GM13976 (cell line): Measurements from ENCODE around the gene SAA4.
A peak's percentile ranks its signal among the peaks of the same experiment; 100 is the strongest.

ENCODE experiments used
- DNase-seq: peaks from one replicate; pipeline ENCODE4 v3.0.0; 2012; ENCODE audit warnings: low spot score
- CTCF ChIP-seq: IDR thresholded peaks from 2 replicates; pipeline ENCODE4 v1.5.1; 2012; ENCODE audit warnings: borderline replicate concordance, mild to moderate bottlenecking; ENCODE audit not compliant: insufficient read depth; ENCODE audit errors: extremely low read depth, missing control alignments, control extremely low read depth
- in situ Hi-C: fragments of 300-500 bp; cut with MboI; formaldehyde crosslinking; loops from one replicate; pipeline ENCODE4 v1.12.0; 2022; ENCODE audit warnings: low sequenced_read_pairs, mixed read lengths, inconsistent platforms; ENCODE audit not compliant: unreplicated experiment

SAA4 gene

GRCh38 chr11:18236664-18237356, at the start of gene SAA4:
SAA4 (minus strand) TSS chr11:18236802; CDS start chr11:18235926, 876 bp downstream.
- DNase-seq, result no peak
- TF ChIP-seq CTCF, result no peak
- in situ Hi-C loops, result loop anchor here (25.0 kb wide), 1 partner anchor 500 kb away; the partner anchor contains the start of gene IGSF22

- TF ChIP-seq CTCF, result no peak
- in situ Hi-C loops, result no loop called here
- DNase-seq, result no peak
These were observed 49.2 kb upstream of the SAA4 start for GRCh38 chr11:18285841-18286240.

- in situ Hi-C loops, result no loop called here
- DNase-seq, result no peak
- TF ChIP-seq CTCF, result no peak
These were observed 46.0 kb upstream of the SAA4 start for GRCh38 chr11:18282626-18283025.

GRCh38 chr11:18280438-18281045, 43.9 kb upstream of the SAA4 start:
- in situ Hi-C loops, result no loop called here
- no peak for TF ChIP-seq CTCF
- DNase-seq, result peak; percentile 48

GRCh38 chr11:18277565-18278271, 41.1 kb upstream of the SAA4 start:
- no peak for DNase-seq
- TF ChIP-seq CTCF, result no peak
- in situ Hi-C loops, result no loop called here

GRCh38 chr11:18271206-18271605, 34.6 kb upstream of the SAA4 start:
- in situ Hi-C loops, result no loop called here
- TF ChIP-seq CTCF, result no peak
- no peak for DNase-seq
